ENCODE measurements around the gene TMEM184B. TPM values are rescaled to one million over a fixed set of nuclear protein-coding genes. Genes with fewer than 3 reads are reported as not detected.

Gene TMEM184B
- total and polyA plus RNA-seq, 9 donors = 15.3 to 48.3 (median 38.2) TPM

- Histone ChIP-seq H3K9me3 (no peaks in the 10 kb centered on the region), H3K4me1 (ENCODE audit: insufficient read depth) (peaks cover 15% of the 10 kb centered on the region), H3K4me3 (peak overlapping the region; percentile 59), H3K27me3 (no peaks in the 10 kb centered on the region), H3K36me3 (no peaks in the 10 kb centered on the region), H3K27ac (peak overlapping the region; percentile 95 to 97)
- TF ChIP-seq EP300 (IDR thresholded peaks at IDR 0.05) = no peak
- no peak for TF ChIP-seq POLR2A (IDR thresholded peaks at IDR 0.05)
- no peak for TF ChIP-seq CTCF (IDR thresholded peaks at IDR 0.05)
- intact Hi-C loops (cut with DNase I) = loop anchor here in 1 of 4 donors (5.0 to 10.0 kb wide), 2 partner anchors 54 to 189 kb away; partner anchors contain the start of gene DDX17
- 0 to 2% (median 0%) methylated on average over 12 of the region's 12 CpGs for WGBS, 3 donors
- DNase-seq = peak in 1 of 5 donors; percentile 49
Measured at GRCh38 chr22:38315823-38316363, 43.1 kb upstream of the TMEM184B start.

GRCh38 chr22:38314933-38315822 lies 42.4 kb upstream of the TMEM184B start:
- 3 to 5% (median 3%) methylated on average over 19 to 21 of the region's 21 CpGs for WGBS, 3 donors

GRCh38 chr22:38314051-38314932 lies 41.5 kb upstream of the TMEM184B start:
- TF ChIP-seq EP300 (IDR thresholded peaks at IDR 0.05) (no peak), CTCF (IDR thresholded peaks at IDR 0.05) (no peak), POLR2A (IDR thresholded peaks at IDR 0.05) (no peak)
- Histone ChIP-seq H3K27me3 (no peaks in the 10 kb centered on the region), H3K36me3 (no peaks in the 10 kb centered on the region), H3K4me1 (ENCODE audit: insufficient read depth) (peaks cover 23% of the 10 kb centered on the region), H3K9me3 (no peaks in the 10 kb centered on the region), H3K27ac (peak overlapping the region; percentile 95 to 97), H3K4me3 (peak overlapping the region; percentile 59)
- DNase-seq = peak in 2 of 5 donors; percentile 58 to 60
- 27 to 36% (median 31%) methylated on average over 23 of the region's 23 CpGs for WGBS, 3 donors
- intact Hi-C loops (cut with DNase I) = loop anchor here in 2 of 4 donors (5.0 to 10.0 kb wide), 2 partner anchors 42 to 191 kb away; partner anchors contain the start of genes DDX17 (in 1 of the 2) and TMEM184B (in 1 of the 2)

More at GRCh38 chr22:38314933-38315822, 42.4 kb upstream of the TMEM184B start:
- Histone ChIP-seq H3K27me3 (no peaks in the 10 kb centered on the region), H3K4me1 (ENCODE audit: insufficient read depth) (peaks cover 21% of the 10 kb centered on the region), H3K27ac (peak overlapping the region; percentile 95 to 97), H3K4me3 (peak overlapping the region; percentile 59), H3K36me3 (no peaks in the 10 kb centered on the region), H3K9me3 (no peaks in the 10 kb centered on the region)
- TF ChIP-seq EP300 (IDR thresholded peaks at IDR 0.05) = no peak
- no peak for TF ChIP-seq CTCF (IDR thresholded peaks at IDR 0.05)
- TF ChIP-seq POLR2A (IDR thresholded peaks at IDR 0.05) = no peak
- DNase-seq = peak in 2 of 5 donors; percentile 62
- intact Hi-C loops (cut with DNase I) = loop anchor here in 2 of 4 donors (5.0 to 10.0 kb wide), 3 partner anchors 43 to 190 kb away; partner anchors contain the start of genes DDX17 (in 1 of the 2) and TMEM184B (in 1 of the 2)

Data from ovary (tissue), 9 donors.